HepG2 (cell line): ENCODE results near the gene STARD10. TPM values are rescaled to one million over a fixed set of nuclear protein-coding genes. Genes with fewer than 3 reads are reported as not detected.

Experiments
- ATAC-seq: fragments of 200-7000 bp; cut with Tn5 transposase; 3 replicates; pipeline ENCODE4 v1.9.1; 2020; ENCODE audit warnings: mild to moderate bottlenecking, moderate library complexity
- BruUV-seq: library from RNA; stranded (reverse); fragments of 400-500 nt; replicated peaks from 2 replicates; lab custom pipeline; 2021; lab: Mats Ljungman, UMichigan
- CTCF ChIA-PET: fragments of 300-600 bp; formaldehyde crosslinking; extraction: SDS; loops from one replicate; lab custom pipeline; 2021; ENCODE audit warnings: low total read pairs, inconsistent platforms, low intra/inter-chr PET ratio; lab: Yijun Ruan, JAX
- POLR2A ChIA-PET: fragments of 350-600 bp; sonication (Branson Sonifier 250); formaldehyde crosslinking; loops from one replicate; lab custom pipeline; 2020; ENCODE audit warnings: antibody characterized with exemption, inconsistent platforms; lab: Yijun Ruan, JAX
- DNase-seq: peaks from one replicate; pipeline ENCODE4 v3.0.0-alpha.2; 2015; ENCODE audit warnings: low spot score
- FAIRE-seq: peaks from 3 replicates; lab custom pipeline; 2011; peaks lifted over from hg19 to GRCh38; lab: Jason Lieb, UNC
- H2AFZ ChIP-seq: one replicate; pipeline ENCODE4 v1.6.1; 2011; ENCODE audit warnings: low read length, inconsistent platforms
- H3K27ac ChIP-seq: fragments of 300-600 bp; 3 replicates; pipeline ENCODE4 v1.8.0; 2011; ENCODE audit warnings: mixed run types, mild to moderate bottlenecking, mixed read lengths, low read length, inconsistent platforms; ENCODE audit not compliant: insufficient read depth; ENCODE audit errors: extremely low read length
- H3K27me3 ChIP-seq, 2 experiments: fragments of 200-600 bp in 1 of 2; 2 replicates in 1 of 2; 3 replicates in 1 of 2; pipeline versions ENCODE4 v1.6.0 to v1.8.0; 2011; ENCODE audit warnings: low read length in 2 of 2, mild to moderate bottlenecking in 2 of 2, moderate library complexity in 2 of 2, inconsistent platforms in 1 of 2; ENCODE audit not compliant: insufficient read depth in 2 of 2, control insufficient read depth in 1 of 2
- H3K36me3 ChIP-seq, 2 experiments: fragments of 200-600 bp in 1 of 2; replicated peaks in 1 of 2; 2 replicates in 1 of 2; 3 replicates in 1 of 2; pipeline versions ENCODE4 v1.5.1 to v1.8.0; 2011; ENCODE audit warnings: low read length in 2 of 2, inconsistent platforms in 1 of 2; ENCODE audit not compliant: insufficient read depth in 2 of 2, control insufficient read depth in 1 of 2
- H3K4me1 ChIP-seq: 2 replicates; pipeline ENCODE4 v1.5.1; 2012; ENCODE audit warnings: low read length, inconsistent platforms; ENCODE audit not compliant: insufficient read depth
- H3K4me2 ChIP-seq: 2 replicates; pipeline ENCODE4 v1.6.0; 2011; ENCODE audit warnings: low read depth, low read length, inconsistent platforms
- H3K4me3 ChIP-seq, 3 experiments: fragments of 200-600 bp in 1 of 3; sonication (generic), shearing (Covaris generic) in 1 of 3; replicated peaks in 1 of 3; 2 replicates each; pipeline ENCODE4 v1.5.1; 2011 to 2016; ENCODE audit warnings: low read length in 3 of 3, inconsistent platforms in 2 of 3, low read depth in 2 of 3, mild to moderate bottlenecking in 2 of 3, control low read depth in 1 of 3, mixed read lengths in 1 of 3; ENCODE audit not compliant: insufficient read depth in 1 of 3
- H3K79me2 ChIP-seq: one replicate; pipeline ENCODE4 v1.6.1; 2011; ENCODE audit warnings: low read length, inconsistent platforms; ENCODE audit not compliant: insufficient read depth
- H3K9ac ChIP-seq: 2 replicates; pipeline ENCODE4 v1.6.0; 2011; ENCODE audit warnings: mild to moderate bottlenecking, low read depth, low read length, inconsistent platforms; ENCODE audit not compliant: insufficient read depth
- H3K9me3 ChIP-seq: 2 replicates; pipeline ENCODE4 v1.5.1; 2012; ENCODE audit warnings: mild to moderate bottlenecking, low read length
- H4K20me1 ChIP-seq: 2 replicates; pipeline ENCODE4 v1.6.0; 2011; ENCODE audit warnings: inconsistent platforms, mild to moderate bottlenecking, low read length, moderate library complexity; ENCODE audit not compliant: insufficient read depth
- AGO2 ChIP-seq: fragments of 200-400 bp; formaldehyde crosslinking; optimal IDR thresholded peaks from 2 replicates; pipeline ENCODE3; 2017; ENCODE audit warnings: mild to moderate bottlenecking, low read depth, low read length, moderate library complexity
- ARNT2 ChIP-seq: sonication (generic); formaldehyde crosslinking; IDR thresholded peaks from 2 replicates; pipeline ENCODE4 v1.8.0; 2022; ENCODE audit warnings: mild to moderate bottlenecking, low read depth, missing genetic modification reagents, moderate library complexity
- DMAP1 ChIP-seq: IDR thresholded peaks from 2 replicates; pipeline ENCODE4 v1.6.1; 2016
- HNRNPUL1 ChIP-seq: fragments of 200-400 bp; formaldehyde crosslinking; IDR thresholded peaks from 2 replicates; pipeline ENCODE4 v1.6.1; 2017; ENCODE audit warnings: low read depth, mild to moderate bottlenecking, low read length, moderate library complexity
- MAFK ChIP-seq, 2 experiments: IDR thresholded peaks in 1 of 2; conservative IDR thresholded peaks in 1 of 2; 2 replicates each; pipeline ENCODE4 v1.6.1; 2011; ENCODE audit warnings: improper control_type of control experiment in 2 of 2, low read length in 2 of 2
- MXD4 ChIP-seq: IDR thresholded peaks from 2 replicates; pipeline ENCODE4 v1.6.1; 2016; ENCODE audit warnings: mild to moderate bottlenecking, missing biosample characterization, missing genetic modification reagents
- PAF1 ChIP-seq: IDR thresholded peaks from 2 replicates; pipeline ENCODE4 v1.6.1; 2016; ENCODE audit warnings: missing genetic modification reagents, missing compliant biosample characterization
- WIZ ChIP-seq: sonication (generic); formaldehyde crosslinking; IDR thresholded peaks from 2 replicates; pipeline ENCODE4 v1.5.1; 2020; ENCODE audit warnings: mild to moderate bottlenecking, missing genetic modification reagents
- WGBS: methylation state at CpG from one replicate; pipeline ENCODE4 v1.1.6; 2017; ENCODE audit warnings: low lambda C conversion rate; 5-methylcytosine and 5-hydroxymethylcytosine counted together
- in situ Hi-C: cut with HindIII; loops from 2 replicates; pipeline ENCODE4 v1.10.0; 2017; ENCODE audit warnings: low pct_unique_long_range_greater_than_20kb; ENCODE audit not compliant: extremely low pct_ligation_motif_present
- intact Hi-C: fragments of 100-400 bp; cut with micrococcal nuclease; formaldehyde crosslinking; loops from one replicate; pipeline ENCODE4 v1.10.0; 2022; ENCODE audit not compliant: unreplicated experiment
- polyA plus RNA-seq, 8 experiments: library from polyadenylated mRNA; depleted of rRNA in 3 of 8; stranded (reverse) in 7 of 8; unstranded in 1 of 8; fragments of >200 nt; fragmentation: Illumina TruSeq in 4 of 8; extraction: Trizol in 4 of 8; gene quantifications; 2 replicates each; pipeline versions ENCODE4 v1.2.1 to v1.2.3, GENCODE V29; 2011 to 2016; ENCODE audit warnings: low read depth in 4 of 8, missing spikeins in 1 of 8, mixed read lengths in 1 of 8; ENCODE audit not compliant: insufficient read depth in 1 of 8
- total RNA-seq, 5 experiments: library from RNA; depleted of rRNA; stranded (reverse); fragments of >200 nt; fragmentation: Illumina TruSeq; extraction: Trizol; gene quantifications; 2 replicates each; pipeline ENCODE4 v1.2.3, GENCODE V29; 2016; ENCODE audit warnings: low read depth in 1 of 5
- TF ChIP-seq, protein P1 (sequence below): IDR thresholded peaks from 2 replicates; pipeline ENCODE4 v1.6.1; 2016; ENCODE audit warnings: low read depth, borderline replicate concordance
- TF ChIP-seq, protein P2 (sequence below): sonication (generic); formaldehyde crosslinking; IDR thresholded peaks from 2 replicates; pipeline ENCODE4 v1.8.1; 2023; ENCODE audit warnings: mild to moderate bottlenecking, missing genetic modification reagents, borderline replicate concordance
- TF ChIP-seq, protein P3 (sequence below): sonication (generic); formaldehyde crosslinking; IDR thresholded peaks from 2 replicates; pipeline ENCODE4 v1.8.0; 2022; ENCODE audit warnings: missing genetic modification reagents, low read depth, mild to moderate bottlenecking, borderline replicate concordance

The STARD10 gene
- total and polyA plus RNA-seq, 2 of the 13 experiments (the other 11 are each of a cell fraction or from before 2014, with no cell fraction given): 260 to 341 TPM

DNA sequence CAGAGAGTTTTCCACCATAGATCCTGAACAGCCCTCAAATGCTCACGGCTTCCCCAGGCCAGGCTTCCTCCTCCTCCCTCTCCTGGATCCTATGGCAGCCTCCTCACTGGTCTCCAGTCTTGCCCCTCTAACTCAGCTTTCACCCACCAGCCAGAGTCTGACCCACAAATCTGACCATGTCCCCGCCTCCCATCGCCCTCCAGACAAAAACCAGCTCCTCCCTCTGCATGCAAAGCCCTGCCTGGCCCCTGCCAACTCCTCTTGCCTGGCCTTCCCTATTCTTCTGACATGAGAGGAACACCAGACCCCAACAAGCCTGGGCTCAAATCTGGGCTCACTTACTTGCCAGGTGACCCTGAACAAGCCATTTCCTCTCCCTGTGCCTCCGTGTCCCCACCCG is 87.3 kb downstream of the STARD10 start:
- in situ Hi-C loops: no loop called here
- ChIA-PET CTCF (no interaction called here), POLR2A (no interaction called here)
- Histone ChIP-seq H3K79me2 (no peaks in the 10 kb centered on the region), H3K4me1 (no peaks in the 10 kb centered on the region), H3K9ac (no peak overlapping the region), H3K27me3 (no peaks in the 10 kb centered on the region), H3K27ac (no peak overlapping the region), H2AFZ (no peak overlapping the region), H3K36me3 (peaks cover 52 to 86% of the 10 kb centered on the region in 2 experiments), H3K4me3 (no peak overlapping the region), H4K20me1 (no peaks in the 10 kb centered on the region), H3K4me2 (no peak overlapping the region), H3K9me3 (no peaks in the 10 kb centered on the region)
- no peak for TF ChIP-seq HNRNPUL1
- ATAC-seq (no peak), FAIRE-seq (no peak), DNase-seq (no peak)
- WGBS: 96% methylated on average over 5 of the region's 5 CpGs
- intact Hi-C loops: no loop called here
- no TSS peak for BruUV-seq

DNA sequence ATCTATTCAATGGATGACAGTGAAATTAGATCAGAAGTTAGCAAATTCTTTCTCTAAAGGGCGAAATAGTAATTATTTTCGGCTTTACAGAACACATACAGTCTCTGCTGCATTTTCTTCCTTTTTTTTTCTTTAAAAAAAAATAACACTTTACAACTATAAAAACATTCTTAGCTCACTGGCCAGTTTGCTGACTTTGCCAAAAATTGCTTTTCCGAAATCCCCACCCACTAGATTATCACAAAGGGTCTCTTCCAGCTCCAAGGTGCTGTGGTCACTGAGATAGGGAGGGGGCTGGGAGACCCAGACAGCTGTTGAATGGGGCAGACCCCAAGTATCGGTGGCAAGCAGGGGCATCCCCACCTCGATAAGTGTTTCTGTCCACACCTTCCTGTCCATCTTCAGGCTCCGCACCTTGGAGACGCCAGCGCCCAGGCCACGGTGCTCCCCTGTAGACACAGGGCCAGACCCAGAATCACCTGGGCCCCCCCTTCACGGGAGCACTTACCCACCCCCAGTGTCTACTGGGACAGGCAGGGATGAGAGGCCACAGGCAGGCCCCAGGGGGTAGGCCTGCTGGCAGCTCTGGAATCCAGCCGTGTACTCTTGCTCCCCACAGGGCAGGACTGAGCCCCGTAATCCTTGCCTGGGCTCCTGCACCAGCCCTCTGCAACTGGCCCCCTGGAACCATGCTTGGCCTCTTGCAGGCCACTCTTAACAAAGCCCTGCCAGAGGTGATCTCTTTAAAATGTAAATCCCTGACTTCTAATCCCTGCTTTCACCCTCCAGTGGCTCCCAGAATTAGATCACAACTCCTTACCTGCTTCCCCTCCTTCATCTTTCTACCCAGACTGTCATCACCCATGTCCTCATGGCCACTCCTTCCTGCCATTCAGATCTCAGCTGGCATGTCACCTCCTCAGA is 88.1 kb downstream of the STARD10 start:
- no TSS peak for BruUV-seq

More for the DNA sequence above, 88.1 kb downstream of the STARD10 start:
- H3K9me3 ChIP-seq: no peaks in the 10 kb centered on the region
- ChIA-PET POLR2A (no interaction called here), CTCF (no interaction called here)
- H2AFZ ChIP-seq: no peak overlapping the region
- FAIRE-seq (no peak), DNase-seq (no peak), ATAC-seq (no peak)
- no peak overlapping the region for H3K9ac ChIP-seq
- in situ Hi-C loops: no loop called here
- no peak overlapping the region for H3K4me3 ChIP-seq
- H3K4me2 ChIP-seq: no peak overlapping the region
- peaks cover 50 to 85% of the 10 kb centered on the region in 2 experiments for H3K36me3 ChIP-seq
- no peaks in the 10 kb centered on the region for H3K79me2 ChIP-seq
- 88% methylated on average over 6 of the region's 12 CpGs for WGBS
- intact Hi-C loops: no loop called here
- peak; percentile 18 for TF ChIP-seq AGO2
- TF ChIP-seq PAF1 (CRISPR knock-in tag): no peak
- TF ChIP-seq, protein P1, sequence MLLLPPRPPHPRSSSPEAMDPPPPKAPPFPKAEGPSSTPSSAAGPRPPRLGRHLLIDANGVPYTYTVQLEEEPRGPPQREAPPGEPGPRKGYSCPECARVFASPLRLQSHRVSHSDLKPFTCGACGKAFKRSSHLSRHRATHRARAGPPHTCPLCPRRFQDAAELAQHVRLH (CRISPR knock-in tag): no peak
- TF ChIP-seq, protein P2, sequence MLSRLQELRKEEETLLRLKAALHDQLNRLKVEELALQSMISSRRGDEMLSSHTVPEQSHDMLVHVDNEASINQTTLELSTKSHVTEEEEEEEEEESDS: no peak
- TF ChIP-seq, protein P3, sequence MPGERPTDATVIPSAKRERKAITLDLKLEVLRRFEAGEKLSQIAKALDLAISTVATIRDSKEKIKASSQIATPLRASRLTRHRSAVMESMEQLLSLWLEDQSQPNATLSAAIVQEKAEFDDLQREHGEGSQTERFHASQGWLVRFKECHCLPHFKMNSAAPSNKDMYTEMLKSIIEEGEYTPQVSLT (CRISPR knock-in tag): no peak
- TF ChIP-seq ARNT2: no peak
- no peak for TF ChIP-seq MXD4
- peak; percentile 12 to 52; a peak in 2 of 4 replicates for TF ChIP-seq MAFK (conservative IDR thresholded peaks at IDR 0.05 in 1 of 2, IDR thresholded peaks at IDR 0.05 in 1 of 2; ENCODE audit: low read length in 2 of 2)
- TF ChIP-seq WIZ (CRISPR knock-in tag): no peak
- TF ChIP-seq DMAP1: no peak
- H3K27ac ChIP-seq: no peak overlapping the region
- H3K4me1 ChIP-seq: no peaks in the 10 kb centered on the region
- H3K27me3 ChIP-seq: no peaks in the 10 kb centered on the region
- H4K20me1 ChIP-seq: no peaks in the 10 kb centered on the region
